Neural crest cell (in vitro differentiated cells): ENCODE results near the gene ELN. TPM values are rescaled to one million over a fixed set of nuclear protein-coding genes. Genes with fewer than 3 reads are reported as not detected.

Source experiments
- DNase-seq: peaks from one replicate; pipeline ENCODE4 v3.0.0; 2021; ENCODE audit warnings: low read depth, mixed read lengths, low spot score
- H3K27ac Mint-ChIP-seq: one replicate; pipeline ENCODE4 v1.8.0; 2021; ENCODE audit warnings: mild to moderate bottlenecking, mixed read lengths; ENCODE audit not compliant: unreplicated experiment
- H3K27me3 Mint-ChIP-seq: 2 replicates; pipeline ENCODE4 v1.8.0; 2021; ENCODE audit warnings: low read depth, mild to moderate bottlenecking, mixed read lengths
- H3K36me3 Mint-ChIP-seq: 2 replicates; pipeline ENCODE4 v1.8.0; 2021; ENCODE audit warnings: low read depth, mild to moderate bottlenecking, mixed read lengths
- H3K4me1 Mint-ChIP-seq: 2 replicates; pipeline ENCODE4 v1.8.0; 2021; ENCODE audit warnings: mixed read lengths
- H3K4me3 Mint-ChIP-seq: one replicate; pipeline ENCODE4 v1.8.0; 2021; ENCODE audit warnings: mild to moderate bottlenecking, mixed read lengths
- H3K9me3 Mint-ChIP-seq: 2 replicates; pipeline ENCODE4 v1.8.0; 2021; ENCODE audit warnings: mixed read lengths
- CTCF ChIP-seq: fragments of 200-600 bp; sonication (generic); conservative IDR thresholded peaks from 2 replicates; pipeline ENCODE4 v1.5.0; 2021; ENCODE audit warnings: antibody characterized with exemption, mild to moderate bottlenecking
- total RNA-seq: library from RNA; stranded (reverse); gene quantifications from 2 replicates; pipeline ENCODE4 v1.2.1, GENCODE V29; 2021

ELN gene
- total RNA-seq, 1 donor from 2014 or later, result 1.0 TPM

DNA sequence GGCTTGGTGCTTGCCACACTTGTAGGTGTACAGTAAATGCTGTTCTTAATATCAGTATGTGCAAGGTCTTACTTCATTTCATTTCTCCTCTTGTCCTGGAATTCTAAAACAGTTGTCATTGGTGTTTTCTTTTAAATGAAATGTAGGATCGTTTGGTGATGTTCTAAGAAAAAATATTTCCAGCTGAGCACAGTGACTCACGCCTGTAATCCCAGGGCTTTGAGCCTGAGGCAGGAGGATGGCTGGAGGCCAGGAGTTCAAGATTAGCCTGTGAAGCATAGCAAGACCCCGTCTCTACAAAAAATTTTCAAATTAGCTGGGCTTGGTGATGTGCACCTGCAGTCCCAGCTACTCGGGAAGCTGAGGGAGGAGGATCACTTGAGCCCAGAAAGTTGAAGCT is 32.6 kb upstream of the ELN start:
- H3K27ac Mint-ChIP-seq, result no peak overlapping the region
- H3K36me3 Mint-ChIP-seq, result peaks cover 4% of the 10 kb centered on the region
- no peak for TF ChIP-seq CTCF
- no peaks in the 10 kb centered on the region for H3K27me3 Mint-ChIP-seq
- DNase-seq, result no peak
- no peaks in the 10 kb centered on the region for H3K4me1 Mint-ChIP-seq
- H3K4me3 Mint-ChIP-seq, result no peak overlapping the region
- H3K9me3 Mint-ChIP-seq, result peaks cover 7% of the 10 kb centered on the region

- no peak overlapping the region for H3K4me3 Mint-ChIP-seq
Observed at GRCh38 chr7:73995821-73996511, 32.0 kb upstream of the ELN start.

GRCh38 chr7:73997056-73997455 is 30.9 kb upstream of the ELN start:
- peaks cover 7% of the 10 kb centered on the region for H3K9me3 Mint-ChIP-seq
- peaks cover 4% of the 10 kb centered on the region for H3K36me3 Mint-ChIP-seq
- H3K27me3 Mint-ChIP-seq, result no peaks in the 10 kb centered on the region
- H3K4me1 Mint-ChIP-seq, result no peaks in the 10 kb centered on the region
- no peak overlapping the region for H3K27ac Mint-ChIP-seq
- no peak for TF ChIP-seq CTCF
- H3K4me3 Mint-ChIP-seq, result no peak overlapping the region
- DNase-seq, result no peak

More at GRCh38 chr7:73995821-73996511, 32.0 kb upstream of the ELN start:
- Mint-ChIP-seq H3K4me1 (no peaks in the 10 kb centered on the region), H3K27me3 (no peaks in the 10 kb centered on the region), H3K36me3 (peaks cover 4% of the 10 kb centered on the region), H3K27ac (no peak overlapping the region), H3K9me3 (peaks cover 7% of the 10 kb centered on the region)
- no peak for TF ChIP-seq CTCF
- DNase-seq, result no peak

- no peak for DNase-seq
- H3K27ac Mint-ChIP-seq, result no peak overlapping the region
- no peak for TF ChIP-seq CTCF
- H3K4me3 Mint-ChIP-seq, result no peak overlapping the region
- peaks cover 2% of the 10 kb centered on the region for H3K36me3 Mint-ChIP-seq
- no peaks in the 10 kb centered on the region for H3K4me1 Mint-ChIP-seq
- H3K9me3 Mint-ChIP-seq, result peaks cover 2% of the 10 kb centered on the region
- H3K27me3 Mint-ChIP-seq, result no peaks in the 10 kb centered on the region
Observed at GRCh38 chr7:73999664-74000435, 28.1 kb upstream of the ELN start.

DNA sequence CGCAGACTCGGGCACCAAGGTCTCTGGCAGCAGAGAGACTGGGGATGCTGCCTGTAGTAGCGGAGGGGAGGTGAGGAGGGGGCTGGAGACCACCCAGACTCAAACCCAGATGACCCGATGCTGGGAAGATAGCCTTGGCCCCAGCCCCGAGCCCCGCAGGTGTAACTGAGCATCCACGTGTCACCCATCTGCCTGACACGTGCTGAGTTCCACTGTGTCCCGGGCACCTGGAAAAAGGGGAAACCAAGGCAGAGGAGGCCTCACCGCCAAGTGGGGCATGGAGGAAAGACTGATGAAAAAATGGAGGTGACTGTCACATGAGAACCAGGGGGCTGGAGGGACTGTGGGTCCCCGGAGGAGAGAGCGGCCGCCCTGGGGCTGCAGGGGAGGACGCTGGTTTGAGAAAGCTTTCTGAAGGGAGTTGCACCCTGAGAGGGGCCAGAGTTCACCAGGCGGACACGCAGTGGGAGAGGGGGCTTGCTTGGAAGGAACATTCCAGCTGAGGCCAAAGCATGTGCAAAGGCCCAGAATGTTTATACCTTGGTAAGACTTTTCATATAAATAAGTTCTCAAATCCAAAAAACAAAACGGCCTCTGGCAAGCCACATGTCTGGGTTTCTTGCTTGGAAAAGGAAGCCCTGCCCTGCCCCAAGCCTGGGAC is 27.4 kb upstream of the ELN start:
- Mint-ChIP-seq H3K27ac (no peak overlapping the region), H3K4me1 (no peaks in the 10 kb centered on the region), H3K36me3 (no peaks in the 10 kb centered on the region), H3K4me3 (no peak overlapping the region), H3K9me3 (no peaks in the 10 kb centered on the region), H3K27me3 (no peaks in the 10 kb centered on the region)
- no peak for DNase-seq
- TF ChIP-seq CTCF, result no peak
